Body of pancreas (tissue), 4 donors: ENCODE measurements around the gene LRRC23. TPM values are rescaled to one million over a fixed set of nuclear protein-coding genes. Genes with fewer than 3 reads are reported as not detected.

Source experiments
- ATAC-seq: fragments of 150-250 bp; one replicate; pipeline ENCODE4 v1.9.1; 2016
- DNase-seq, 4 donors: peaks; one replicate each; pipeline ENCODE4 v3.0.0-alpha.2; 2019
- H3K27ac ChIP-seq, 4 donors: fragments of 200-600 bp; sonication (generic); 1 replicate in 3 of 4; 2 replicates in 1 of 4; pipeline versions ENCODE4 v1.5.1 to v1.6.1; 2016 to 2019; ENCODE audit warnings: mild to moderate bottlenecking in 1 of 4, mixed read lengths in 1 of 4, moderate library complexity in 1 of 4
- H3K27me3 ChIP-seq, 2 donors: fragments of 200-600 bp; sonication (generic); one replicate each; pipeline ENCODE4 v1.6.0; 2016; ENCODE audit warnings: mild to moderate bottlenecking in 1 of 2
- H3K36me3 ChIP-seq, 2 donors: fragments of 200-600 bp; sonication (generic); replicated peaks in 1 of 2; 2 replicates each; pipeline ENCODE4 v1.5.1; 2016; ENCODE audit warnings: low read depth in 2 of 2; ENCODE audit not compliant: insufficient read depth in 1 of 2
- H3K4me1 ChIP-seq: fragments of 200-600 bp; sonication (generic); one replicate; pipeline ENCODE4 v1.6.0; 2016
- H3K4me3 ChIP-seq, 2 donors: fragments of 200-600 bp; sonication (generic); 1 replicate in 1 of 2; 2 replicates in 1 of 2; pipeline ENCODE4 v1.5.1; 2016 to 2019
- H3K9me3 ChIP-seq, 3 donors: fragments of 200-600 bp; sonication (generic); 1 replicate in 2 of 3; 2 replicates in 1 of 3; pipeline ENCODE4 v1.5.1; 2016
- CTCF ChIP-seq, 7 experiments: fragments of 450-650 bp in 4 of 7; fragments of 200-600 bp in 3 of 7; sonication (generic) in 3 of 7; IDR thresholded peaks; one replicate each; pipeline ENCODE4 v1.5.1; 2016 to 2019; ENCODE audit warnings: antibody characterized with exemption in 7 of 7
- POLR2A ChIP-seq, 3 donors: fragments of 450-650 bp; IDR thresholded peaks; one replicate each; pipeline ENCODE4 v1.6.1; 2016; ENCODE audit warnings: antibody characterized with exemption in 3 of 3, mild to moderate bottlenecking in 2 of 3
- WGBS, 2 donors: methylation state at CpG; one replicate each; pipeline ENCODE4 v1.1.5; 2017; 5-methylcytosine and 5-hydroxymethylcytosine counted together
- intact Hi-C: fragments of 100-400 bp; cut with DNase I; formaldehyde crosslinking; loops from one replicate; pipeline ENCODE4 v1.15.1; 2023
- total RNA-seq, 2 donors: library from RNA; depleted of rRNA; stranded (reverse); fragments of >200 nt; gene quantifications; one replicate each; pipeline ENCODE4 v1.1.0, GENCODE V29; 2016

The LRRC23 gene
- total RNA-seq, 2 donors from 2014 or later: 7.0 to 21.1 TPM

- H3K36me3 ChIP-seq: peaks cover 0 to 2% of the 10 kb centered on the region in 2 donors
- no peak for ATAC-seq
These were observed 56.1 kb downstream of the LRRC23 start for GRCh38 chr12:6960593-6961277.

GRCh38 chr12:6961278-6961694, 56.7 kb downstream of the LRRC23 start:
- H3K4me1 ChIP-seq: peaks cover 48% of the 10 kb centered on the region
- H3K36me3 ChIP-seq: peaks cover 0 to 3% of the 10 kb centered on the region in 2 donors
- 8 to 20% methylated on average over 18 to 22 of the region's 24 CpGs for WGBS, 2 donors
- H3K27ac ChIP-seq: peak overlapping the region; percentile 99 to 100 (median 99)
- no peaks in the 10 kb centered on the region for H3K9me3 ChIP-seq
- ATAC-seq (peak; percentile 24), DNase-seq (peak; percentile 65 to 85 (median 74))
- H3K27me3 ChIP-seq: no peaks in the 10 kb centered on the region
- TF ChIP-seq CTCF (IDR thresholded peaks at IDR 0.05) (no peak), POLR2A (IDR thresholded peaks at IDR 0.05) (no peak)
- intact Hi-C loops: no loop called here
- no peak overlapping the region for H3K4me3 ChIP-seq

More at GRCh38 chr12:6960593-6961277, 56.1 kb downstream of the LRRC23 start:
- intact Hi-C loops: no loop called here
- no peak for TF ChIP-seq POLR2A (IDR thresholded peaks at IDR 0.05)
- peak in 1 of 7 experiments; percentile 19 for TF ChIP-seq CTCF (IDR thresholded peaks at IDR 0.05)
- H3K9me3 ChIP-seq: no peaks in the 10 kb centered on the region
- H3K27ac ChIP-seq: peak overlapping the region; percentile 99 to 100 (median 99)
- peaks cover 42% of the 10 kb centered on the region for H3K4me1 ChIP-seq
- 62 to 79% methylated on average over 6 to 13 of the region's 13 CpGs for WGBS, 2 donors
- no peak for DNase-seq
- H3K4me3 ChIP-seq: no peak overlapping the region
- no peaks in the 10 kb centered on the region for H3K27me3 ChIP-seq

DNA sequence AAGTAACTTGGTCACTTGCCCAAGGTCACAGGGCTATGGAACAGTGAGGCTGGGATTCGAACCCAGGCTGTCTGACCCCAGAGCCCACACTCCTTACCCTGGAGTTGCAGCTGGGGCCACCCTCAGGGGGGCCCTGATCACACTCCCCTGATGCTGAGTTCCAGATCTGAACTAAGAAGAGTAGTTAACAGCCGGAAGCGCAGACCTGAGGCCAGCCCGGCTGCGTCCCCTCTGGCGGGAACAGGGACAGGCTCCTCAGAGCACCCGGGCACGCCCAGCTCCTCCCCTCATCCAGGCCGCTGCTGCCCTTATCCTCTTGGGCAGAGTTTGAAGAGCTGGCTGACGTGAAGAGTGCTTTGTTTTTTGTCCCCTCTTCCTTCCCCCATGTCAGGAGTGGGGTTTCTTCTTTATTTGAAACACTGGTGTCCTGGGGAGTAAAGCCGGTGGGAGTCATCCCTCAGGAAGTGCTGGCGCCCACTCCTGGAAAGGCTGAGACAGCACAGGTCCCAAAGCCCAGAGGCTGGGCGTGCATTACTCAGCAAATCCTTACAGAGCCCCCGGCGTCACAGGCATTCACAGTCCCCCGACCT, 57.2 kb downstream of the LRRC23 start:
- Histone ChIP-seq H3K27me3 (no peaks in the 10 kb centered on the region), H3K4me3 (no peak overlapping the region), H3K36me3 (peaks cover 0 to 3% of the 10 kb centered on the region in 2 donors), H3K4me1 (peaks cover 53% of the 10 kb centered on the region), H3K9me3 (no peaks in the 10 kb centered on the region), H3K27ac (peak overlapping the region; percentile 99 to 100 (median 99))
- DNase-seq (peak; percentile 67 to 82 (median 78)), ATAC-seq (peak; percentile 36)
- TF ChIP-seq POLR2A (IDR thresholded peaks at IDR 0.05): no peak
- TF ChIP-seq CTCF (IDR thresholded peaks at IDR 0.05): peak; percentile 21 to 59 (median 33)
- intact Hi-C loops: no loop called here
- WGBS, 2 donors: 2 to 3% methylated on average over 15 to 16 of the region's 16 CpGs

DNA sequence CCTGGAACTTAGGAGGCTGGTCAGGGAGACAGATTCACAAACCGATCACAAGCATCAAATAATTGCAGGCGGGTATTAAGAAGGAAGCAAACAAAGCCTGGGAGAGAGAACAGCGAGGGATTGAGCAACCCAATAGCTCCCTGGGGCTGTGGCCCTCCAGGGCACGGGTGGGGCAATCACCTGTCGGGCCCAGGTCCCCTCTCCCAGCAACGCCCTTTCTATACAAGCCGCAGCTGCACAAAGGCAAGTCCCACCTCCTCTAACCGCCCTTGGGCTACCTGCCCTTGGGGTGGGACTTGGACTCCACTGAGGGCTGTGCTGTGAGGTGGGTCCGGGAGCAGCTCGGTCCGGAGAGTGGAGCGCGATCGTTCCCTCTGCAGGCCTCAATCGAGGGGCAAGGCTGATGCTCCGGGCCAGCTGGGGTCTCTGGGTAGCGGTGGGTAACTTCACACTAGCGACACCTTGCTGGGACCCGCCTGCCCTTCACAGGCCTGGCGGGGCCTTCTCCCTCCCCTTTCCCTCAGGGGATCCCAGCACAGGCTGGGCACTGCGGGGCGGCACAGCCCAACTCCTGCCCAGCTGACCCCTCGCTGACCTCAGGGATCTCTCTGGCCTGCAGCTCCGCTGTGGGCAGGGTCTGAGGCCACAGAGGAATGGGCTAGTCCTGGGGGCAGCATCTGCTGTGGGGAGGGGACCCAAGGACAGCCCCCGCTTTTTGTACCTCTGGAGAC, 57.8 kb downstream of the LRRC23 start:
- intact Hi-C loops: no loop called here
- Histone ChIP-seq H3K4me1 (peaks cover 60% of the 10 kb centered on the region), H3K27me3 (no peaks in the 10 kb centered on the region), H3K36me3 (peaks cover 0 to 2% of the 10 kb centered on the region in 2 donors), H3K27ac (peak overlapping the region; percentile 99 to 100 (median 99)), H3K4me3 (peak overlapping the region in 1 of 2 donors; percentile 13), H3K9me3 (no peaks in the 10 kb centered on the region)
- ATAC-seq: peak; percentile 60
- peak; percentile 81 to 93 (median 88) for DNase-seq
- WGBS, 2 donors: 7 to 18% methylated on average over 3 to 23 of the region's 25 CpGs
- TF ChIP-seq POLR2A (IDR thresholded peaks at IDR 0.05) (peak; percentile 22 to 75 (median 45)), CTCF (IDR thresholded peaks at IDR 0.05) (peak in 2 of 7 experiments; percentile 1 to 9)
